ENCODE measurements around the gene SGTB. TPM values are rescaled to one million over a fixed set of nuclear protein-coding genes. Genes with fewer than 3 reads are reported as not detected.
"Not testable (repeated sequence)": the region's sequence is repeated elsewhere in the genome, so short reads cannot be mapped to it uniquely, and the experiment has no call there.

SGTB gene
- total and polyA plus RNA-seq, 10 donors = 2.0 to 16.3 (median 13.0) TPM

DNA sequence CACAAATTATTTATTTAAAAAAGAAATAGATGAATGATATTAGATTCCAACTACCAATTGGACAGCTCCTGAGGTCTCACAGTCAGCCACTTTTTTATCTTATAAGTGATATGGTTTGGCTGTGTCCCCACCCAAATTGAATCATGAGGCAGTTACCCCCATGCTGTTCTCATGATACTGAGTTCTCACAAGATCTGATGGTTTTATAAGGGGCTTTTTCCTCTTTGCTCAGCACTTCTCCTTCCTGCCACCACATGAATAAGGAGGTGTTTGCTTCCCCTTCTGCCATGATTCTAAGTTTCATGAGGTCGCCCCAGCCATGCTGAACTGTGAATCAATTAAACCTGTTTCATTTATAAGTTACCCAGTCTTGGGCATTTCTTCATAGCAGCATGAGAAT, 13.0 kb upstream of the SGTB start:
- 27 to 51% (median 41%) methylated on average over 1 of the region's 1 CpG for WGBS, 5 donors
- H3K27ac ChIP-seq = peak overlapping the region in 4 of 8 donors; percentile 1 to 62 (median 48)
- H3K4me1 ChIP-seq = peaks cover 3 to 14% (median 12%) of the 10 kb centered on the region in 6 donors
- TF ChIP-seq POLR2AphosphoS5 (IDR thresholded peaks at IDR 0.05) (no peak), POLR2A (IDR thresholded peaks at IDR 0.05) (no peak)
- TF ChIP-seq, protein P1, sequence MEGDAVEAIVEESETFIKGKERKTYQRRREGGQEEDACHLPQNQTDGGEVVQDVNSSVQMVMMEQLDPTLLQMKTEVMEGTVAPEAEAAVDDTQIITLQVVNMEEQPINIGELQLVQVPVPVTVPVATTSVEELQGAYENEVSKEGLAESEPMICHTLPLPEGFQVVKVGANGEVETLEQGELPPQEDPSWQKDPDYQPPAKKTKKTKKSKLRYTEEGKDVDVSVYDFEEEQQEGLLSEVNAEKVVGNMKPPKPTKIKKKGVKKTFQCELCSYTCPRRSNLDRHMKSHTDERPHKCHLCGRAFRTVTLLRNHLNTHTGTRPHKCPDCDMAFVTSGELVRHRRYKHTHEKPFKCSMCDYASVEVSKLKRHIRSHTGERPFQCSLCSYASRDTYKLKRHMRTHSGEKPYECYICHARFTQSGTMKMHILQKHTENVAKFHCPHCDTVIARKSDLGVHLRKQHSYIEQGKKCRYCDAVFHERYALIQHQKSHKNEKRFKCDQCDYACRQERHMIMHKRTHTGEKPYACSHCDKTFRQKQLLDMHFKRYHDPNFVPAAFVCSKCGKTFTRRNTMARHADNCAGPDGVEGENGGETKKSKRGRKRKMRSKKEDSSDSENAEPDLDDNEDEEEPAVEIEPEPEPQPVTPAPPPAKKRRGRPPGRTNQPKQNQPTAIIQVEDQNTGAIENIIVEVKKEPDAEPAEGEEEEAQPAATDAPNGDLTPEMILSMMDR (IDR thresholded peaks at IDR 0.05 in 8 of 11, conservative IDR thresholded peaks at IDR 0.05 in 3 of 11) = no peak
- no peaks in the 10 kb centered on the region for H3K36me3 ChIP-seq
- no peaks in the 10 kb centered on the region for H3K27me3 ChIP-seq (replicated peaks in 1 of 7)
- DNase-seq = no peak
- no peak overlapping the region for H3K4me3 ChIP-seq
- intact Hi-C loops (cut with DNase I; ENCODE audit: low total_unique reads) = no loop called here
- H3K9me3 ChIP-seq = no peaks in the 10 kb centered on the region

DNA sequence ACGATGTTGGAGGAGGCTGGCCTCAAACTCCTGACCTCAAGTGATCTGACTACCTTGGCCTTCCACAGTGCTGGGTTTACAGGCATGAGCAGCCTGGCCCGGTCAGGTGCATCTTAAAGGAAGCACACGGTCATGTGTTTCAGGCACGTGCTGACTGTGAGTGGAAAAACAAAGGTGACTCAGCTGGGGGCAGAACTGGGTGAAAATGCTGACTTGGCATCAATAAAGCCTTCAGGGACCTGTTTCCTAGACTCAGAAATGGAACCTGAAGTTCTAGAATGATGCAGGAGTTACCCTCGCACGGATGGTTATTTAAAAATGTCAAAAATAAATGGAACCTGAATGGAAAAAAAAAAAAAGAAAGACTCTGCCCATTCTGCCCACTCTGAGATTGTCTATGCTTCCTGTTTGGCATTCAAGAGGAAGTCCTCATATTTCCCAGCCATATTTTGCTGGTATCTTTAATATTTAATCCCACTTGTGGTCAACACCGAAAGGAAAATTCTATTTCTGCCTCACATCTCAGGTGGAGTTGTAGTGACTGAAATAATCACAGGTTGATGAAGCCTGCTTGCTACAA, 12.4 kb upstream of the SGTB start:
- DNase-seq; H3K4me3 ChIP-seq; intact Hi-C loops (cut with DNase I; ENCODE audit: low total_unique reads); H3K9me3 ChIP-seq; H3K36me3 ChIP-seq; H3K27me3 ChIP-seq (replicated peaks in 1 of 7): not testable (repeated sequence)
- peaks cover 3 to 14% (median 12%) of the 10 kb centered on the region in 6 donors for H3K4me1 ChIP-seq
- peak overlapping the region in 4 of 8 donors; percentile 1 to 62 (median 48) for H3K27ac ChIP-seq
- 36 to 56% (median 40%) methylated on average over 6 to 7 of the region's 7 CpGs for WGBS, 5 donors

DNA sequence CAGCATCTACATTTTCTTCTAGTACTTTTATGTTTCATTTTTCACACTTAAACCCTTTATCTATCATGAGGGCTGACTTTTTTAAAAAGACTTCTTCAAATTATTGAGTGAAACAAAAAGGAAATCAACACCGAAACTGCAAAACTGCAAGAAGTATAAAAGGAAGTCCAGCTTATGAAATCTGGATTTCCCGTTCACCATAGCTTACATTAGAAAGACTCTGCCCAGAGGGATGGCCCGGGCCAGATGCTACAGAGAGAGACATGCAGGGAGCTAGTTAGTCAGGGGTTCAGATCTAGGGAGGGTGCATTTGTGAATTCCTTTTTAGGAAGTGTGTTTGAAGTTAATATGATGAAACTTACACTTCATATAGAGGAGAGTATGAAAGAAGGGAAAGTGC, 10.1 kb upstream of the SGTB start:
- H3K4me3 ChIP-seq; DNase-seq; intact Hi-C loops (cut with DNase I; ENCODE audit: low total_unique reads); H3K9me3 ChIP-seq; H3K36me3 ChIP-seq; H3K27me3 ChIP-seq (replicated peaks in 1 of 7): not testable (repeated sequence)
- H3K27ac ChIP-seq = peak overlapping the region in 5 of 8 donors; percentile 51 to 74 (median 61)
- WGBS, 5 donors = 52 to 69% (median 66%) methylated on average over 3 of the region's 3 CpGs
- peaks cover 3 to 14% (median 12%) of the 10 kb centered on the region in 6 donors for H3K4me1 ChIP-seq

DNA sequence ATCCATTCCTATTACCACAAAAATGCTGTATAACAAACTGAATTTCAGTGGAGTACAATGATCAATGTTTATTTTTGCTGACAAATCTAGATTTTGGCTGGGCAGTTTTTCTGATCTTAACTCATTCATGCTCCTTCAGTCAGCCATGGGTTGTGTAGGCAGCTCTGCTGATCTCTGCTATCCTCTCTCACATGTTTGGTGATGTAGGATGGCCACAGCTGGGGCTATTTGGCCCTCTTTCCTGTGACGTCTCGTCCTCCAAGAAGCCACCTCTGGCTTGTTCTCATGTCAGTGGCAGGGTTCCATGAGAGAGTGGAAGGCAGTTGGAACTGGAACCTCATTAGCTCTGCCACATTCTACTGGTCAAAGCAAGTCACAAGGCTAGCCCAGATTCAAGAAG, 9.0 kb upstream of the SGTB start:
- H3K4me3 ChIP-seq = no peak overlapping the region
- peaks cover 3 to 14% (median 12%) of the 10 kb centered on the region in 6 donors for H3K4me1 ChIP-seq
- TF ChIP-seq POLR2A (IDR thresholded peaks at IDR 0.05) (no peak), POLR2AphosphoS5 (IDR thresholded peaks at IDR 0.05) (no peak)
- TF ChIP-seq, protein P1 (IDR thresholded peaks at IDR 0.05 in 8 of 11, conservative IDR thresholded peaks at IDR 0.05 in 3 of 11) = no peak
- no peaks in the 10 kb centered on the region for H3K36me3 ChIP-seq
- 71 to 94% (median 93%) methylated on average over 2 of the region's 2 CpGs for WGBS, 5 donors
- H3K27ac ChIP-seq = peak overlapping the region in 1 of 8 donors; percentile 74
- intact Hi-C loops (cut with DNase I; ENCODE audit: low total_unique reads) = no loop called here
- DNase-seq = no peak
- H3K9me3 ChIP-seq = no peaks in the 10 kb centered on the region
- H3K27me3 ChIP-seq (replicated peaks in 1 of 7) = no peaks in the 10 kb centered on the region

DNA sequence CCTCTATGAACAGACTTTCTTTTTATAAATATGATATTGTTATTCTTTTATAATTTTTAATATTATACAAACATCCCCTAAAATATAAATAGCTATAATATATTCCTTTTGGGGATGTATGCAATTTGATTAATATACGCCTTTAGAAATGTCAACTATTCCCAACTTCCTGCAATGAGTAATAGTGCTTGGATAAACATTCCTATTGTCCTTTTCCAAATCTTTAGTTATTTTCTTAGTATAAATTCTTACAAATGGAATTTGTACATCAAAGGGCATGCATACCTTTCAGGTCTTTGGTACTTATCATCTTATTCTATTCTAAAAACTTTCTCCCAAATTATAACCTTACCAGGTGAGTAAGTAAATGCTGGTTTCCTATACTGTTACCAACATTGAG, 6.3 kb upstream of the SGTB start:
- 84 to 98% (median 94%) methylated on average over 1 of the region's 1 CpG for WGBS, 5 donors

More for the DNA sequence above, 6.3 kb upstream of the SGTB start:
- Histone ChIP-seq H3K4me1 (peaks cover 0 to 14% (median 6%) of the 10 kb centered on the region in 6 donors), H3K36me3 (no peaks in the 10 kb centered on the region), H3K27me3 (replicated peaks in 1 of 7) (no peaks in the 10 kb centered on the region), H3K9me3 (no peaks in the 10 kb centered on the region), H3K4me3 (no peak overlapping the region), H3K27ac (no peak overlapping the region)
- intact Hi-C loops (cut with DNase I; ENCODE audit: low total_unique reads) = no loop called here
- no peak for DNase-seq
- no peak for TF ChIP-seq POLR2AphosphoS5 (IDR thresholded peaks at IDR 0.05)
- TF ChIP-seq POLR2A (IDR thresholded peaks at IDR 0.05) = no peak
- TF ChIP-seq, protein P1 (IDR thresholded peaks at IDR 0.05 in 8 of 11, conservative IDR thresholded peaks at IDR 0.05 in 3 of 11) = no peak
